Cardiac fibroblast (primary cell): ENCODE data around the gene ELL.

Source experiments
- DNase-seq, 2 donors: peaks; one replicate each; pipeline versions ENCODE4 v3.0.0 to v3.0.0-alpha.2; 2010; ENCODE audit warnings: low read depth in 2 of 2
- H3K4me3 ChIP-seq, 2 donors: replicated peaks in 1 of 2; 1 replicate in 1 of 2; 2 replicates in 1 of 2; pipeline ENCODE4 v1.5.1; 2011; ENCODE audit warnings: low read depth in 2 of 2, low read length in 2 of 2, mild to moderate bottlenecking in 2 of 2, moderate library complexity in 1 of 2
- CTCF ChIP-seq: IDR thresholded peaks from one replicate; pipeline ENCODE4 v1.5.1; 2011; ENCODE audit warnings: low read depth, mild to moderate bottlenecking, low read length, inconsistent platforms

ELL gene

DNA sequence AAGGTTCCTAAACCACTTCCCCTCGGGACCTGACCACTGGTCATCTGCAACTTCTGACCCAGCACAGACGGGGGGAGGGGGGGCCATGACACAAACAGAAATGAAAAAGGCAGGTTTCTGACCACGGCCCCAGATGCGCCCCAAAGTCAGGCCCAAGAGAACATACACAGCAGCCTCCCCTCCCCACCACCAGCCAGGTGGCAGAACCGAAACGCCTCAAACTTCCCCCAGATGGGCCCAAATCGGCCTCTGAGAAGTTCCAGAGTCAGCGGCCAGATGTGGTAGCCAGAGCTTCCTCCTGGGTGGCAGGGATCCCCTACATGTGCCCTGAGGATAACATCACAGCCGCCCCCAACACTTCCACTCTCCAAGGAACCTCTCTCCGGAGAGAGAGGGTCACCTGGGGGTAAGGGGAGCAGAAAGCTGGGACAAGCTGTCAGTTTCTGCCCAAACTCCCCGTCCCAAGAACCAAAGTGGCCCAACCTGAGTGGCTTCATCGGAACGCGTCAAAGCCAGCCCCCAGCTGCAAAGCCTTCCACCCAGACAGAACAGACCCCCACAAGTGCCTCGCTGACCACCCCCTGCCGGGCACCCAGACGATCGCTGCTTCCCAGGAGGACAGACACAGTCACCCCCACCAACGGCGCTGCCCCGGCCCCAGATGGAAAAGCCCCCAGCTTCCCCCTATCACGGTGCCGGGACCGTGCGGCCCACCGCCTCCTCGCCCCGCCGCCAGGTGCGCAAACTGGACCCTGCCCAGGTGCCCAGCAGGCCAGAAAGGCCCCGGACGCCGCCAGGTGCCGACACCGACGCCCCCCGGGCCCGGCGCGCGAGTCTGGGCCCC is 800 bp downstream of the ELL start:
- no peak for DNase-seq
- TF ChIP-seq CTCF: no peak
- peak overlapping the region; percentile 94 to 99 for H3K4me3 ChIP-seq

- peak overlapping the region; percentile 94 to 99 for H3K4me3 ChIP-seq
- peak; percentile 83 to 84 for DNase-seq
- TF ChIP-seq CTCF: peak; percentile 65
Measured at GRCh38 chr19:18519962-18520847, 1.7 kb downstream of the ELL start.

- no peak overlapping the region for H3K4me3 ChIP-seq
- no peak for DNase-seq
- TF ChIP-seq CTCF: no peak
Measured at GRCh38 chr19:18518639-18519038, 3.2 kb downstream of the ELL start.

DNA sequence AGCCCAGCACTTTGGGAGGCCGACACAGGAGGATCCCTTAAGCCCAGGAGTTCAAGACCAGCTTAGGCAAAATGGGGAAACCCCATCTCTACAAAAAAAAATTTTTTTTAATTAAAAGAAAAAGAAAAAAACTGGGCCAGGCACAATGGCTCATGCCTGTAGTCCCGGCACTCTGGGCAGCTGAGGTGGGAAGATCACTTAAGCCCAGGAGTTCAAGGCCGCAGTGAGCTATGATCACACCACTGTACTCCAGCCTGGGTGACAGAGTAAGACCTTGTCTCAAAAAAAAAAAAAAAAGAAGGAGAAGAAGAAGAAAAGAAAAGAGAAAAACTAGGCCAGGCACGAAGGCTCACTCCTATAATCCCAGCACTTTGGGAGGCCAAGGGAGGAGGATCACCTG is 4.3 kb downstream of the ELL start:
- TF ChIP-seq CTCF: no peak
- no peak overlapping the region for H3K4me3 ChIP-seq
- no peak for DNase-seq

GRCh38 chr19:18515959-18516358 is 5.9 kb downstream of the ELL start:
- H3K4me3 ChIP-seq: no peak overlapping the region
- no peak for TF ChIP-seq CTCF
- no peak for DNase-seq

- TF ChIP-seq CTCF: no peak
- no peak overlapping the region for H3K4me3 ChIP-seq
- DNase-seq: peak; percentile 77 to 90
Measured at GRCh38 chr19:18514800-18515682, 6.8 kb downstream of the ELL start.
